ENCODE results near the gene CPT1A.
A peak's percentile ranks its signal among the peaks of the same experiment; 100 is the strongest.

The CPT1A gene

GRCh38 chr11:68852628-68853027 is 10.9 kb upstream of the CPT1A start:
- DNase-seq = no peak

GRCh38 chr11:68848429-68848828 is 6.7 kb upstream of the CPT1A start:
- no peak for DNase-seq

GRCh38 chr11:68847395-68847794 is 5.7 kb upstream of the CPT1A start:
- no peak for DNase-seq

GRCh38 chr11:68845351-68846002 is 3.8 kb upstream of the CPT1A start:
- DNase-seq = no peak

- DNase-seq = no peak
Observed at GRCh38 chr11:68844801-68845200, 3.1 kb upstream of the CPT1A start.

GRCh38 chr11:68844376-68844775 is 2.7 kb upstream of the CPT1A start:
- DNase-seq = no peak

- peak; percentile 77 for DNase-seq
Observed at GRCh38 chr11:68843703-68844312, 2.1 kb upstream of the CPT1A start.

- peak; percentile 57 for DNase-seq
Observed at GRCh38 chr11:68843052-68843561, 1.4 kb upstream of the CPT1A start.

GRCh38 chr11:68842427-68843051 is 823 bp upstream of the CPT1A start:
- peak; percentile 6 for DNase-seq

- DNase-seq = peak; percentile 26
Observed at GRCh38 chr11:68840661-68841653, 759 bp downstream of the CPT1A start.

- no peak for DNase-seq
Observed at GRCh38 chr11:68839911-68840641, 1.6 kb downstream of the CPT1A start.

- DNase-seq = peak; percentile 93
Observed at GRCh38 chr11:68839054-68839865, 2.5 kb downstream of the CPT1A start.

- peak; percentile 20 for DNase-seq
Observed at GRCh38 chr11:68838572-68838964, 3.1 kb downstream of the CPT1A start.

GRCh38 chr11:68837583-68838571 is 3.8 kb downstream of the CPT1A start:
- no peak for DNase-seq

GRCh38 chr11:68835749-68836148 is 6.0 kb downstream of the CPT1A start:
- DNase-seq = no peak

GRCh38 chr11:68835328-68835727 is 6.4 kb downstream of the CPT1A start:
- DNase-seq = no peak

GRCh38 chr11:68832476-68833181 is 9.1 kb downstream of the CPT1A start:
- DNase-seq = no peak

GRCh38 chr11:68831124-68831523 is 10.6 kb downstream of the CPT1A start:
- no peak for DNase-seq

- no peak for DNase-seq
Observed at GRCh38 chr11:68829581-68829980, 12.1 kb downstream of the CPT1A start.

All from stimulated activated CD4-positive, alpha-beta T cell treated with anti-CD3 and anti-CD28 coated beads, Interleukin-4, amount 100 ng/mL, for 1 hour (primary cell).